ENCODE results near the gene ZKSCAN3.
"Not testable (repeated sequence)": the region's sequence is repeated elsewhere in the genome, so short reads cannot be mapped to it uniquely, and the experiment has no call there.

ZKSCAN3 gene

GRCh38 chr6:28349892-28350737 is at the start of gene ZKSCAN3:
ZKSCAN3 (plus strand) TSS chr6:28349947; CDS start chr6:28359587, 9,640 bp downstream.
- TF ChIP-seq CTCF (IDR thresholded peaks at IDR 0.05; ENCODE audit: extremely low read depth, insufficient read depth, missing control alignments), result no peak
- peak; percentile 81 for DNase-seq (ENCODE audit: low spot score)
- in situ Hi-C loops (cut with MboI; ENCODE audit: low pct_unique_long_range_greater_than_20kb, low sequenced_read_pairs, unreplicated experiment), result loop anchor here (10.0 to 25.0 kb wide), 2 partner anchors 215 to 1188 kb away; no protein-coding TSS in a partner anchor

GRCh38 chr6:28303570-28303969 is 46.2 kb upstream of the ZKSCAN3 start:
- in situ Hi-C loops (cut with MboI; ENCODE audit: low pct_unique_long_range_greater_than_20kb, low sequenced_read_pairs, unreplicated experiment), result no loop called here
- peak; percentile 49 for DNase-seq (ENCODE audit: low spot score)
- TF ChIP-seq CTCF (IDR thresholded peaks at IDR 0.05; ENCODE audit: extremely low read depth, insufficient read depth, missing control alignments), result no peak

GRCh38 chr6:28306363-28306762 is 43.4 kb upstream of the ZKSCAN3 start:
- in situ Hi-C loops (cut with MboI; ENCODE audit: low pct_unique_long_range_greater_than_20kb, low sequenced_read_pairs, unreplicated experiment); DNase-seq (ENCODE audit: low spot score): not testable (repeated sequence)

GRCh38 chr6:28311139-28311823 is 38.5 kb upstream of the ZKSCAN3 start:
- TF ChIP-seq CTCF (IDR thresholded peaks at IDR 0.05; ENCODE audit: extremely low read depth, insufficient read depth, missing control alignments), result no peak
- in situ Hi-C loops (cut with MboI; ENCODE audit: low pct_unique_long_range_greater_than_20kb, low sequenced_read_pairs, unreplicated experiment), result no loop called here
- no peak for DNase-seq (ENCODE audit: low spot score)

GRCh38 chr6:28312939-28313338 is 36.8 kb upstream of the ZKSCAN3 start:
- DNase-seq (ENCODE audit: low spot score), result no peak
- in situ Hi-C loops (cut with MboI; ENCODE audit: low pct_unique_long_range_greater_than_20kb, low sequenced_read_pairs, unreplicated experiment), result no loop called here
- no peak for TF ChIP-seq CTCF (IDR thresholded peaks at IDR 0.05; ENCODE audit: extremely low read depth, insufficient read depth, missing control alignments)

- TF ChIP-seq CTCF (IDR thresholded peaks at IDR 0.05; ENCODE audit: extremely low read depth, insufficient read depth, missing control alignments), result no peak
- in situ Hi-C loops (cut with MboI; ENCODE audit: low pct_unique_long_range_greater_than_20kb, low sequenced_read_pairs, unreplicated experiment), result no loop called here
- DNase-seq (ENCODE audit: low spot score), result no peak
Observed at GRCh38 chr6:28315628-28316027, 34.1 kb upstream of the ZKSCAN3 start.

GRCh38 chr6:28317866-28318265 is 31.9 kb upstream of the ZKSCAN3 start:
- DNase-seq (ENCODE audit: low spot score); in situ Hi-C loops (cut with MboI; ENCODE audit: low pct_unique_long_range_greater_than_20kb, low sequenced_read_pairs, unreplicated experiment): not testable (repeated sequence)
